ENCODE results near the gene IFNGR1. TPM values are rescaled to one million over a fixed set of nuclear protein-coding genes. Genes with fewer than 3 reads are reported as not detected.
"Not testable (repeated sequence)": the region's sequence is repeated elsewhere in the genome, so short reads cannot be mapped to it uniquely, and the experiment has no call there.

IFNGR1 gene
- total RNA-seq, 1 experiment from 2014 or later: 39.1 TPM

GRCh38 chr6:137236581-137237355 is 17.6 kb upstream of the IFNGR1 start:
- peak; percentile 16 for DNase-seq (ENCODE audit: low spot score)

- no peak for DNase-seq (ENCODE audit: low spot score)
Observed at GRCh38 chr6:137235686-137236085, 16.5 kb upstream of the IFNGR1 start.

DNA sequence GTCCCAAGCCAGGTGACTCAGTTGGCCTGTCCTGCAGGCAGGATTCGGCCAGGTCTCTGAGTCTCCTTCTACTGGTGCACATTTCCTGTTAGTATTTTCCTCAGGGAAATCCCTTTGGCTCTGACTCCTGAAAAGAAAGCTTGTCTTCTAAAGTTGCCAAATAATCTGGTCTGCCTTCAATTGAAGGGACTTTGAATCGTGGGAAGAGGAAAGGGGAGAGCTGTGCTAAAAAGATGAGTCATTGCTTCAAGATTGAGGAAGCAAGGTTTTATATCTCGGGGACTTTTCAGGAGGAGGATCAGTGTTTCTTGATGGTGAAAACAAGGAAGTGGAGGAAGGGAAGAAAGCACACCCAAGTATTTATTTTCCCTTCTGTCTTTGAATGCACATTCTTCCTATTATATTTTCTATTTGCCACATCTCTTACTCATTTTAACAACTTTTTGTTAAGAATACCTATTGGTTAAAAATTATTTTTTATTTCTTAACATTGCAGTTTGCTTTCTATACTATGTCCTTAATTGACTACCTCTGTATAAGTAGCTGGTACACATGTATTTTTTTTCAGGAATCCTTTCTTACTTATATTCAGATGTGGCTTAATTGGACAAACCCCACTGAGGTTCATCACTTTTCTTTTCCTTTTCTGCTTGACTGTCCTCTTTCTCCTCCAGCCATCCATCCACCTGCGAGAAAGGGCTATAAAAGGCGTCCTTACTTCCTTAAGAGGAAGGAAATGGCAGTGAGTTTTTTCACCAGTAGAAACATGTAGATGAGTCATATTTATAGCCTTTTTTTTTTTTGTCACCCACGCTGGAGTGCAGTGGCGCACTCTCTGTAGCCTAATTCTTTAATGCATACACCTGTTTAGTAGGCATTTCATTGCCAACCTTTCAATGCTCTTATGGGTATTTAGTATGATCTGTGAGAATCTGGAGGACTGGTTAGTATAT is 15.0 kb upstream of the IFNGR1 start:
- DNase-seq (ENCODE audit: low spot score): peak; percentile 75

- DNase-seq (ENCODE audit: low spot score): no peak
Observed at GRCh38 chr6:137231895-137232294, 12.7 kb upstream of the IFNGR1 start.

DNA sequence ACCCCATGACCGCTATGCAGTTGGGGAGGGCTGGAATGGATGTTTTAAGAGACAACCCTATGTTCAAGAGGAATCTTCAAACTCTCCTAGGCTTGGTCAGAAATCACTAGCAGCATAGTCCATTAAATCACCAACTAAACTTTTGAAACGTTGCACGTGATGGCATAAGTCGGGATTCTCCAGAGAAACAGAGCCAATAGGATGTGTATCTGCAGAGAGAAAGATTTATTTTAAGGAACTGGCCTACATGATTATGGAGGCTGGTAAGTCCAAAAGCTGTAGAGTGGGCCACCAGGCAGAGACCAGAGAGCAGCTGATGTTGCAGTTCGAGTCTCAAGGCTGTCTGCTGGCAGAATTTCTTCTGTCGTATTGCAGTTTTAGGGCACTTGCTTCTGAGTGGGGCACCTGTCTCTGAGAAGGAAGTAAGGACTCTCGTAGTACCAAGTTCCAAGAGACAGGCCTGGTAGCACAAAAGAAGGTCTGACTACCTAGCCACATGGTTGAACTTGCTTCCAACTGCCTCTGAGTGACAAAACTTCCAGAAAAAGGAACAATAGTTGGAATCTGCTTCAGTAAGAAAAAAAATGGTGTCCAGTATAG is 11.9 kb upstream of the IFNGR1 start:
- DNase-seq (ENCODE audit: low spot score): no peak

- no peak for DNase-seq (ENCODE audit: low spot score)
Observed at GRCh38 chr6:137230547-137230946, 11.4 kb upstream of the IFNGR1 start.

DNA sequence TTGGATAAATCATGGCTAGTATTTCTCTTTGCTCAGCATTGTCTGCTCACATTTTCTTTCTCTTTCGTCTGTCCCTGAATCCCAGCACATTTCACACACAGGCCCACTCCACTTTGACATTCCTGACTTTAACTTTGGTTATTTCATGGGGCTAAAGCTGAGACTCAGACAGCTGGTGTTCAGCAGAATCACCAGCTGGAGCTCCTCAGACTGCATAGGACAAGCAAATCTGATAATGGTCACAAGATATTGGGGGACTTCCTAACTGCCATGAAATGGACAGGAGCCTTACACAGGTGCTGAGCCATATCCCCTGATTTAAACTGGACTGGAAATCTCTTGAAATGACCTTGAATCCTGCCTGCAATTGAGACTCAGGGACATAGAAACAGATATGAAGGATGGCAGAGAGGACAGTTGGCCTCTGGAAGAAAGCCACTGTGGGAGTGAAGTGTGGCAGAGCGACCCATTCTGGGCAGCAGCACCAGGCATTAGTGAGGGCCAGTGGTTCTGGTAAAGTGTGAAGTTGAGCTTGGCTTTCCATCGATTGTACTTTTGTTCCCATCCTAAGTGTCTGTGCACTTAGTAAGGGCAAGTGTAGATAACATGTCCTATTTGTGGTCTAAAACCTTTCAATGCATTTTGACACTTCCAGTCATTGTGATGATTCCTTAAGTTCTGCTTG is 10.0 kb upstream of the IFNGR1 start:
- DNase-seq (ENCODE audit: low spot score): no peak

DNA sequence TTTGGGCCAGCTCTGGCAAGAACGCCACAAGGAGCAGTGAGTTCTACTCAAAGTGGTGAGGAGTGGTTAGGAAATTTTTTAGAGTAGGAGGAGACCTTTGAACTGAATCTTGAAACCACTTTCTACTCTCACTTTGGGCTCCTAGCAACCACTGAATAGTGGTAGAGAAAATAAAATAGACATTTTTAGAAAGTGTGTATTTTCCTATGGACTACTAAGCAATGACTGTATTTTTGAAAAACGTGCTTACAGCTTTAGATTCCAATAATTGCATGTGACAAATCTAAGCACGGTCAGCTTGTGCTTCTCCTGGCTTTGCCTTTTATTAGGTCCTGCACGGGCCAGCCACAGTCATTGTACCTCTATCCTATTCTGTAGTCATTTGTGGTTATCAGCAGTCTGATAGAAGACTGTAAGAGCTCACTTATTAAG is 8.7 kb upstream of the IFNGR1 start:
- DNase-seq (ENCODE audit: low spot score): no peak

- no peak for DNase-seq (ENCODE audit: low spot score)
Observed at GRCh38 chr6:137226697-137227096, 7.5 kb upstream of the IFNGR1 start.

DNA sequence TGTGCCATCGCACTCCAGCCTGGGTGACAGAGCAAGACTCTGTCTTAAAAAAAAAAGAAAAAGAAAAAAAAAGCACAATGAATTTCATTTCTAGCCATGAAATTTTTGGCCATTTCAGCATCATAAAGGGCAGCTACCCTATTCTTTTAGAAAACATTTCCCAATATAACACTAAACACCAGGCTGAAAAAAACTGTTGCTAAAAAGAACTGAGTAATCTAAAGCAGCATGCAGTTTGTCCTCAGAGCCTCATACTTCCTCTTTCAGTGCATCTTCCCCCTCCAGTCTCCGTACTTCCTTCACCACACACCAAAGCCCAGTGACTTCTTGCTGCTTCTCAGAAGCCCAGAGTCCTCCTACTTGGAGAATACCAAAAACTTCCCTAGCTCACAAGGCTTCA is 5.6 kb upstream of the IFNGR1 start:
- no peak for DNase-seq (ENCODE audit: low spot score)

- no peak for DNase-seq (ENCODE audit: low spot score)
Observed at GRCh38 chr6:137223370-137224131, 4.4 kb upstream of the IFNGR1 start.

DNA sequence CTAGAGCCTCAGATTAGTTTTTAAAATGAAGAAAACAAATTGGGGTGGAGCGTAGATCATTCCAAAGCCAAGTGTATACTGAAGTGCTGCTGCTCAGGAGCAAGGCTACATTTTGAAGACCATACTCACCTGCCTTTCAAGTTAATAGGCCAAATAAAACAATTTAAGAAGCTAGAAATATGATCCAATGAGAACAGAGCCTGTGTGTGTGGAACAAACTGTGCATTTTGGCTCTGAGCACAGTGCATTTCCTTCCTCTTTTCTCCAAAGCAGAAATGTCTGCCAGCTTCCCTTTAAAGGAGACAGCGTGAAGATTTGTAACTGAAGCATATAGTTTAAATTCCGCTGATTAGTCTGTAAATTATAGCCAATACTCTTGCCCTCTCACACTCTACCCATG is 3.2 kb upstream of the IFNGR1 start:
- no peak for DNase-seq (ENCODE audit: low spot score)

DNA sequence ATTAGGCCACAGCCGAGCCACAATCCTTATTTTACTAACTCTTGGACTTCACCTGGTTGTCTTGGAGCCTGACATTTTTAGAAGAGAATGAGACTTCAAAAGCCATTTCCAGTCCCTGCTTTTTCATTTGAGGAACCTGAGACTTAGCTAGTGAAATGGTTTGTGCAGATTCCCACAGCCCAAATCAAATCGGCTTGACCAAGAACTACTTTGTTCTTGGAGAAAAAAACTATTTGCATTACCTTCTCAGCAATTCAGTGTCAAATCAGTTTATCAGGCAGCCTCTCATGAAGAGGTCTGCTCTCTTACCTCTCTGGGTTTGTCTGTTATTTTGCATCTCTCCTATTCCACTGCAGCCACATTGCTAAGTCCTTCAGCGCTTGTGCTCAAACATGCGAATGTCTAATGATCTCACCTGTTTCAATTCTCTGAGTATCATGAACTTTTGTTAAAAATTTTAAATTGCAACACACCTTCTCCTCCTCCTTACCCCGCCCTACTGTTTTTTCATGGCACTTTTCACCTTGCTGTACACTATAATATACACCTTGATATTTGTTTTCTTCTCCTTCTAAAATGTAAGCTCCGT is 573 bp upstream of the IFNGR1 start:
- no peak for DNase-seq (ENCODE audit: low spot score)

- DNase-seq (ENCODE audit: low spot score): peak; percentile 10
Observed at GRCh38 chr6:137218473-137218916, 690 bp downstream of the IFNGR1 start.

DNA sequence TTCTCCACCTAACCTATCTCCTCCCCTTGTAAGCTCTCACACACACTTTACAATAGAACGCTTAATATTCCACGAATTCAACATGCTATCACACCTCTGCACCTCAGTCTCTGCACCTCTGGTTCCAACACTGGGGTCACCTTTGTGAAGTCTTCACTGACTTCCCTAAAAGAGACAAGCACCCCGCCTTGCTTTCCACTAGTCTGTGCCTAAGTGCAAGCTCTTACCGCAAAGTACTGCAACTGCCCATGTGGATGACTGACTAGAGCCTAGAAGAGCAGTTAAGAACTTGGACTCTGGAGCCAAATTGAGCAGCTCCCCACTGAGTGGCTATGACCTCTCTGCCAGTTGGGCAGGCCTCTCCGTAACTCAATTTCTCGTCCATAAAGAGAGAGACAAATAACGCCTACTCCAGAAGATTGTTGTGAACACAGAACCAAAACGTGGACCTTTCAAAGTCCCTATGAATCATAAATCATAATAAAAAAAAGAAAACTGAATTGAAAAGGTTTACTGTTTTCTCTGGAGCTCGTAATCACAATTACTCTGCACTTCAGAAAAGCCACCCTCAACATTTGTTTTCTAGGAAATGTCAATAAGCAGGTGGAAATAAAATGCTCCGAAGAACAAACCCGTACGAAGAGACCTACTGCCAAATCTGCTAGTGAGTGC is 1.2 kb downstream of the IFNGR1 start:
- DNase-seq (ENCODE audit: low spot score): no peak

DNA sequence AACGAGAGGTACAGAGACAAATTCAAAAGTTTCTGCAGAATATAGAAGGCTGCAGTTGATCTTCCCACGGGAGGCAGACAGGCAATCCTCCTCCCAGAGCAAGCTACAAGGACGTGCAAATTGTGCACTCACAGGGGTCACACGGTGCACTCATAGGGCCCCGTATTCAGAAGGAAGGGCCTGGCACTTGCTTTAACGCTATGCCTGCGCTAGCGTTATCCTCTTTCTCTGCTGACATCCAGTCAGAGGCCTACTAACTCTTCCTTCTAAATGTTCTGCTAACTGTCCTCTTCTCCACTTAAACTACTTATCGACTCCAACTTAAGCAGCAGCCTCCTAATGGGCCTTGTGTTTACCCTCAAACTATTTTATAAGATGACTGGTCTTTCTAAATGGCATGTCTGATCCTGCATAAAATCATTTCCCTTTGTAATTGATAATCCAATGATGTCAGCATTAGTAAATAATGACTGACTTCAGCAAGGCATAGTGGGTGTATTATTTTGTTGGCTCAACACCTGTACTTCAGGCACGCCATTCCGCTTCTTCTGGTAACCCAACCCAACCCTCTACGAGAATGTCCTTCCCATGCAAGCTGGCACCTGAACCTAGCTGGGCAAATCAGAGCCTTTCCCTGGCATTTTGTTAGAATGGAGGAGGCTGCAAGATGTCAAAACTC is 2.2 kb downstream of the IFNGR1 start:
- no peak for DNase-seq (ENCODE audit: low spot score)

DNA sequence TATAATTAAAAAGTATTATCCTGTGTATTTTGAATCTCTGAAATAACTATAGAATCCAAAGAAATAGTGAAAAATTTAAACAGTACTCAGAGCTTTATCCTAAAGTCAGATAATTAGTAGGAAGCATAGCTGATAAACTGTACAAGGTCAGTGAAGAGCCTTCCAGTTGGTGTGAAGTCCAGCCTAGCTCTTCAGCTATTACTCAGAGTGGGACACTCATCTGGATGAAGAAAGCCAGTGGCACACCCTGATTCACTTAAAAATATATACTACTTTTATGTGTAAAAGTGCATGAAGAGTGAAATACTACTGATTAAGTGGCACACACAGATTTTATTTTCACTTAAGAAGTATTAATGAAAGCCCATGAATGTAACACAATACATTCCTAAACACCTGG is 3.1 kb downstream of the IFNGR1 start:
- DNase-seq (ENCODE audit: low spot score): no peak

GRCh38 chr6:137215630-137216029 is 3.6 kb downstream of the IFNGR1 start:
- not testable (repeated sequence) for DNase-seq (ENCODE audit: low spot score)

DNA sequence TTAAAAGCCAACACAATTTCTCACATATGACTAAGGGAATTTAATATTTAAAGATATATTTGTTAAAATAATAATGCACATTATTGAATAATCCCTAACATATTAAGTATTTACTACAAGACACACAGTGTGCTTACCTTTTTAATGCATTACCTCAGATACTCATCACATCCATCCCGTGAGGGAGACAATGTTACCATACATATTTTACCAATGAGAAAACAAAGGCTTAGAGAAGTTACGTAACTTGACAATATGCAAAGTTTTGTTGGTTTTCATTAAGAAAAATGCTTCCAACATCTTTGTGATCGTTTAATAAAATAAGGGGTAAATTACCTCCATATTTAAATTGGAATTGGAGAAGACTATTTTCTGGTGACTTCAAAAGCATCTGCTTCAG is 4.3 kb downstream of the IFNGR1 start:
- DNase-seq (ENCODE audit: low spot score): no peak
